Activated B cell treated with CpG ODN at 0.5 μM for 24 hours (primary cell): ENCODE results near the gene ALKBH4. TPM values are rescaled to one million over a fixed set of nuclear protein-coding genes. Genes with fewer than 3 reads are reported as not detected.

Experiments used
- ATAC-seq: fragments of 200-7000 bp; cut with Tn5 transposase; one replicate; pipeline ENCODE4 v1.10.0; 2021; ENCODE audit warnings: low read depth, mild to moderate bottlenecking, moderate library complexity
- CTCF ChIA-PET: fragments of 350-600 bp; sonication (Branson Sonifier 250); formaldehyde crosslinking; loops from one replicate; lab custom pipeline; 2021; ENCODE audit warnings: antibody characterized with exemption; lab: Charles Lee
- POLR2A ChIA-PET: fragments of 350-600 bp; sonication (Branson Sonifier 250); formaldehyde crosslinking; loops from one replicate; lab custom pipeline; 2021; ENCODE audit warnings: antibody characterized with exemption; lab: Charles Lee
- DNase-seq: peaks from one replicate; pipeline ENCODE4 v3.0.0; 2022
- H3K27ac Mint-ChIP-seq: one replicate; pipeline ENCODE4 v1.8.0; 2020; ENCODE audit warnings: mixed read lengths
- H3K27me3 Mint-ChIP-seq: one replicate; pipeline ENCODE4 v1.8.0; 2021; ENCODE audit warnings: mixed read lengths
- H3K36me3 Mint-ChIP-seq: one replicate; pipeline ENCODE4 v1.8.0; 2021; ENCODE audit warnings: low read depth, mixed read lengths
- H3K4me1 Mint-ChIP-seq: one replicate; pipeline ENCODE4 v1.8.0; 2021; ENCODE audit warnings: mixed read lengths
- H3K4me3 Mint-ChIP-seq: one replicate; pipeline ENCODE4 v1.8.0; 2020; ENCODE audit warnings: mild to moderate bottlenecking, mixed read lengths
- H3K9me3 Mint-ChIP-seq: one replicate; pipeline ENCODE4 v1.8.0; 2020; ENCODE audit warnings: mixed read lengths
- CTCF ChIP-seq: fragments of 200-600 bp; IDR thresholded peaks from one replicate; pipeline ENCODE4 v1.8.0; 2022; ENCODE audit warnings: antibody characterized with exemption, mild to moderate bottlenecking
- intact Hi-C: fragments of 100-400 bp; cut with micrococcal nuclease; formaldehyde crosslinking; loops from one replicate; pipeline ENCODE4 v1.15.1; 2024
- total RNA-seq: library from RNA; stranded (reverse); gene quantifications from 2 replicates; pipeline ENCODE4 v1.2.3, GENCODE V29; 2022

Gene ALKBH4
- total RNA-seq, 1 donor from 2014 or later: 7.8 TPM

GRCh38 chr7:102425639-102426267 is 38.9 kb downstream of the ALKBH4 start:
- ATAC-seq (peak; percentile 76), DNase-seq (peak; percentile 81)
- peak overlapping the region; percentile 100 for H3K27ac Mint-ChIP-seq
- intact Hi-C loops: loop anchor here (1.0 kb wide), 4 partner anchors 9 to 29 kb away; partner anchors contain the start of gene PRKRIP1
- ChIA-PET POLR2A (interaction anchor here (0.7 to 32.9 kb wide), 13 partner anchors 9 to 538 kb away, joined by 3 to 886 read pairs (median 13); partner anchors contain the start of genes ALKBH4, LRWD1, ORAI2 and PRKRIP1), CTCF (interaction anchor here (0.6 to 2.9 kb wide), 9 partner anchors 8 to 24 kb away, joined by 3 to 16 read pairs (median 11); no protein-coding TSS in a partner anchor)
- peaks cover 95% of the 10 kb centered on the region for H3K4me1 Mint-ChIP-seq
- H3K4me3 Mint-ChIP-seq: peak overlapping the region; percentile 76
- H3K27me3 Mint-ChIP-seq: no peaks in the 10 kb centered on the region
- H3K9me3 Mint-ChIP-seq: no peaks in the 10 kb centered on the region
- TF ChIP-seq CTCF: no peak
- peaks cover 12% of the 10 kb centered on the region for H3K36me3 Mint-ChIP-seq

GRCh38 chr7:102424787-102425218 is 39.9 kb downstream of the ALKBH4 start:
- H3K4me1 Mint-ChIP-seq: peaks cover 95% of the 10 kb centered on the region
- intact Hi-C loops: loop anchor here (1.0 kb wide), 1 partner anchor 9 kb away; no protein-coding TSS in a partner anchor
- no peak for TF ChIP-seq CTCF
- H3K27ac Mint-ChIP-seq: peak overlapping the region; percentile 100
- no peaks in the 10 kb centered on the region for H3K27me3 Mint-ChIP-seq
- H3K36me3 Mint-ChIP-seq: peaks cover 13% of the 10 kb centered on the region
- H3K9me3 Mint-ChIP-seq: no peaks in the 10 kb centered on the region
- DNase-seq (no peak), ATAC-seq (no peak)
- H3K4me3 Mint-ChIP-seq: peak overlapping the region; percentile 76
- ChIA-PET POLR2A (interaction anchor here (0.8 to 32.9 kb wide), 8 partner anchors 9 to 140 kb away, joined by 7 to 886 read pairs (median 52); partner anchors contain the start of genes ORAI2 and PRKRIP1), CTCF (interaction anchor here (1.4 to 2.9 kb wide), 4 partner anchors 10 to 20 kb away, joined by 4 to 13 read pairs (median 10); no protein-coding TSS in a partner anchor)

GRCh38 chr7:102424129-102424551 is 40.5 kb downstream of the ALKBH4 start:
- Mint-ChIP-seq H3K27me3 (no peaks in the 10 kb centered on the region), H3K4me1 (peaks cover 94% of the 10 kb centered on the region), H3K4me3 (peak overlapping the region; percentile 76), H3K9me3 (no peaks in the 10 kb centered on the region), H3K27ac (peak overlapping the region; percentile 100), H3K36me3 (peaks cover 16% of the 10 kb centered on the region)
- ChIA-PET POLR2A (interaction anchor here (0.8 to 32.9 kb wide), 8 partner anchors 8 to 140 kb away, joined by 7 to 886 read pairs (median 52); partner anchors contain the start of genes ORAI2 and PRKRIP1), CTCF (interaction anchor here (1.4 to 2.9 kb wide), 3 partner anchors 10 to 19 kb away, joined by 4 to 13 read pairs (median 12); no protein-coding TSS in a partner anchor)
- ATAC-seq: no peak
- intact Hi-C loops: loop anchor here (1.0 kb wide), 1 partner anchor 8 kb away; no protein-coding TSS in a partner anchor
- TF ChIP-seq CTCF: no peak
- DNase-seq: no peak

- POLR2A ChIA-PET: interaction anchor here (1.8 to 32.9 kb wide), 3 partner anchors 10 to 23 kb away, joined by 10 to 886 read pairs (median 226); partner anchors contain the start of gene ORAI2
Measured at GRCh38 chr7:102421706-102422240, 42.9 kb downstream of the ALKBH4 start.

More at GRCh38 chr7:102421706-102422240, 42.9 kb downstream of the ALKBH4 start:
- Mint-ChIP-seq H3K4me3 (no peak overlapping the region), H3K9me3 (no peaks in the 10 kb centered on the region), H3K36me3 (peaks cover 28% of the 10 kb centered on the region), H3K27ac (peak overlapping the region; percentile 95), H3K4me1 (peaks cover 96% of the 10 kb centered on the region), H3K27me3 (no peaks in the 10 kb centered on the region)
- CTCF ChIA-PET: interaction anchor here (0.6 to 1.1 kb wide), 2 partner anchors 8 to 29 kb away, joined by 3 to 4 read pairs; no protein-coding TSS in a partner anchor
- DNase-seq (no peak), ATAC-seq (no peak)
- no peak for TF ChIP-seq CTCF
- intact Hi-C loops: loop anchor here (2.0 kb wide), 1 partner anchor 17 kb away; no protein-coding TSS in a partner anchor
